Astrocyte (in vitro differentiated cells and primary cell): ENCODE results near the gene GPR137B. TPM values are rescaled to one million over a fixed set of nuclear protein-coding genes. Genes with fewer than 3 reads are reported as not detected.
"Not testable (repeated sequence)": the region's sequence is repeated elsewhere in the genome, so short reads cannot be mapped to it uniquely, and the experiment has no call there.

Experiments
- DNase-seq: peaks from one replicate; pipeline ENCODE4 v3.0.0-alpha.2; 2010; ENCODE audit warnings: low read depth
- FAIRE-seq: peaks from 2 replicates; lab custom pipeline; 2011; peaks lifted over from hg19 to GRCh38; lab: Jason Lieb, UNC
- H2AFZ ChIP-seq: 2 replicates; pipeline ENCODE4 v1.6.0; 2012; ENCODE audit warnings: low read depth, low read length, inconsistent platforms
- H3K27ac ChIP-seq: 2 replicates; pipeline ENCODE4 v1.5.1; 2011; ENCODE audit warnings: low read depth, low read length, inconsistent platforms
- H3K27me3 ChIP-seq: 2 replicates; pipeline ENCODE4 v1.6.0; 2011; ENCODE audit warnings: low read length, inconsistent platforms; ENCODE audit not compliant: insufficient read depth
- H3K36me3 ChIP-seq: 2 replicates; pipeline ENCODE4 v1.5.1; 2011; ENCODE audit warnings: low read length, inconsistent platforms; ENCODE audit not compliant: insufficient read depth
- H3K4me1 ChIP-seq: 2 replicates; pipeline ENCODE4 v1.5.1; 2011; ENCODE audit warnings: low read length, inconsistent platforms; ENCODE audit not compliant: insufficient read depth
- H3K4me2 ChIP-seq: 2 replicates; pipeline ENCODE4 v1.6.0; 2012; ENCODE audit warnings: low read length, inconsistent platforms
- H3K4me3 ChIP-seq: 2 replicates; pipeline ENCODE4 v1.5.1; 2011; ENCODE audit warnings: low read depth, mild to moderate bottlenecking, low read length, inconsistent platforms; ENCODE audit not compliant: insufficient read depth
- H3K79me2 ChIP-seq: 2 replicates; pipeline ENCODE4 v1.6.0; 2012; ENCODE audit warnings: mild to moderate bottlenecking, low read length, inconsistent platforms; ENCODE audit not compliant: insufficient read depth
- H3K9ac ChIP-seq: 2 replicates; pipeline ENCODE4 v1.6.0; 2012; ENCODE audit warnings: mild to moderate bottlenecking, low read length, inconsistent platforms
- H3K9me3 ChIP-seq: 2 replicates; pipeline ENCODE4 v1.5.1; 2012; ENCODE audit warnings: low read depth, mild to moderate bottlenecking, low read length, inconsistent platforms; ENCODE audit not compliant: insufficient read depth
- H4K20me1 ChIP-seq: 2 replicates; pipeline ENCODE4 v1.6.0; 2012; ENCODE audit warnings: low read length, inconsistent platforms; ENCODE audit not compliant: insufficient read depth
- H3K27ac Mint-ChIP-seq: one replicate; pipeline ENCODE4 v1.8.0; 2021; ENCODE audit warnings: mild to moderate bottlenecking, mixed read lengths; ENCODE audit not compliant: unreplicated experiment
- H3K27me3 Mint-ChIP-seq: one replicate; pipeline ENCODE4 v1.8.0; 2021; ENCODE audit warnings: low read depth, mixed read lengths; ENCODE audit not compliant: unreplicated experiment
- H3K36me3 Mint-ChIP-seq: one replicate; pipeline ENCODE4 v1.8.0; 2021; ENCODE audit warnings: low read depth, mixed read lengths; ENCODE audit not compliant: unreplicated experiment
- H3K4me1 Mint-ChIP-seq: one replicate; pipeline ENCODE4 v1.8.0; 2021; ENCODE audit warnings: low read depth, mixed read lengths; ENCODE audit not compliant: unreplicated experiment
- H3K4me3 Mint-ChIP-seq: one replicate; pipeline ENCODE4 v1.8.0; 2021; ENCODE audit warnings: mild to moderate bottlenecking, moderate library complexity, mixed read lengths; ENCODE audit not compliant: unreplicated experiment
- H3K9me3 Mint-ChIP-seq: one replicate; pipeline ENCODE4 v1.8.0; 2021; ENCODE audit warnings: mild to moderate bottlenecking, mixed read lengths; ENCODE audit not compliant: unreplicated experiment
- EZH2 ChIP-seq: IDR thresholded peaks from 2 replicates; pipeline ENCODE4 v1.6.1; 2012; ENCODE audit warnings: mild to moderate bottlenecking, low read length, inconsistent platforms; ENCODE audit not compliant: insufficient read depth
- total RNA-seq: library from RNA; stranded (reverse); gene quantifications from 2 replicates; pipeline ENCODE4 v1.2.1, GENCODE V29; 2021
- TF ChIP-seq, protein P1 (sequence below): IDR thresholded peaks from 2 replicates; pipeline ENCODE4 v1.5.1; 2011; ENCODE audit warnings: low read depth, mild to moderate bottlenecking, inconsistent platforms, low read length, moderate library complexity; ENCODE audit not compliant: insufficient read depth

Gene GPR137B
- total RNA-seq, 1 donor from 2014 or later: 12.9 TPM

DNA sequence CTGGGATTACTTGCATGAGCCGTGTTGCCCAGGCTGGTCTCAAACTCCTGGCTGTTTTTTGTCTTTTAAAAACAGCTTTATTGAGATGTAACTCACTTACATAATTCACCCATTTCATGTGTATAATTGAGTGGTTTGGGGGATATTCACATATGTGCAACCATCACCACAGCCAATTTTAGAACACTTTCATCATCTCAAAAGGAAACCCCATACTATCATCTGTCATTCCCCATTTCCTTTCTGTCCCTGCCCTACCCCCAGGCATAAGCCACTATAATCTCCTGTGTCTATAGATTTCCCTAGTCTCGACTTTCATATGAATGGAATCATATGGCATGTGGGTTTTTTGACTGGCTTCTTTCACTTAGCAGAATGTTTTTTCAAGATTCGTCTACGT, 43.3 kb downstream of the GPR137B start:
- Histone ChIP-seq H3K27ac (no peak overlapping the region), H2AFZ (no peak overlapping the region), H4K20me1 (no peaks in the 10 kb centered on the region), H3K9ac (no peak overlapping the region), H3K36me3 (no peaks in the 10 kb centered on the region), H3K4me3 (no peak overlapping the region), H3K9me3 (no peaks in the 10 kb centered on the region), H3K4me1 (no peaks in the 10 kb centered on the region), H3K4me2 (no peak overlapping the region), H3K27me3 (no peaks in the 10 kb centered on the region), H3K79me2 (no peaks in the 10 kb centered on the region)
- Mint-ChIP-seq H3K4me3 (no peak overlapping the region), H3K36me3 (peaks cover 23% of the 10 kb centered on the region), H3K4me1 (no peaks in the 10 kb centered on the region), H3K9me3 (peaks cover 7% of the 10 kb centered on the region), H3K27me3 (no peaks in the 10 kb centered on the region), H3K27ac (no peak overlapping the region)
- TF ChIP-seq EZH2: no peak
- TF ChIP-seq, protein P1, sequence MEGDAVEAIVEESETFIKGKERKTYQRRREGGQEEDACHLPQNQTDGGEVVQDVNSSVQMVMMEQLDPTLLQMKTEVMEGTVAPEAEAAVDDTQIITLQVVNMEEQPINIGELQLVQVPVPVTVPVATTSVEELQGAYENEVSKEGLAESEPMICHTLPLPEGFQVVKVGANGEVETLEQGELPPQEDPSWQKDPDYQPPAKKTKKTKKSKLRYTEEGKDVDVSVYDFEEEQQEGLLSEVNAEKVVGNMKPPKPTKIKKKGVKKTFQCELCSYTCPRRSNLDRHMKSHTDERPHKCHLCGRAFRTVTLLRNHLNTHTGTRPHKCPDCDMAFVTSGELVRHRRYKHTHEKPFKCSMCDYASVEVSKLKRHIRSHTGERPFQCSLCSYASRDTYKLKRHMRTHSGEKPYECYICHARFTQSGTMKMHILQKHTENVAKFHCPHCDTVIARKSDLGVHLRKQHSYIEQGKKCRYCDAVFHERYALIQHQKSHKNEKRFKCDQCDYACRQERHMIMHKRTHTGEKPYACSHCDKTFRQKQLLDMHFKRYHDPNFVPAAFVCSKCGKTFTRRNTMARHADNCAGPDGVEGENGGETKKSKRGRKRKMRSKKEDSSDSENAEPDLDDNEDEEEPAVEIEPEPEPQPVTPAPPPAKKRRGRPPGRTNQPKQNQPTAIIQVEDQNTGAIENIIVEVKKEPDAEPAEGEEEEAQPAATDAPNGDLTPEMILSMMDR: no peak
- DNase-seq (no peak), FAIRE-seq (no peak)

- DNase-seq, H3K4me1 ChIP-seq, H3K9ac ChIP-seq, H3K9me3 ChIP-seq, H3K36me3 ChIP-seq, H3K27me3 Mint-ChIP-seq, H3K4me3 ChIP-seq, H3K4me3 Mint-ChIP-seq, H3K9me3 Mint-ChIP-seq, H3K4me2 ChIP-seq, H3K79me2 ChIP-seq, H4K20me1 ChIP-seq, H3K27ac ChIP-seq, FAIRE-seq, H3K27me3 ChIP-seq, H2AFZ ChIP-seq, H3K27ac Mint-ChIP-seq, H3K4me1 Mint-ChIP-seq: not testable (repeated sequence)
- H3K36me3 Mint-ChIP-seq: peaks cover 27% of the 10 kb centered on the region
Observed at GRCh38 chr1:236186471-236186870, 44.1 kb downstream of the GPR137B start.

DNA sequence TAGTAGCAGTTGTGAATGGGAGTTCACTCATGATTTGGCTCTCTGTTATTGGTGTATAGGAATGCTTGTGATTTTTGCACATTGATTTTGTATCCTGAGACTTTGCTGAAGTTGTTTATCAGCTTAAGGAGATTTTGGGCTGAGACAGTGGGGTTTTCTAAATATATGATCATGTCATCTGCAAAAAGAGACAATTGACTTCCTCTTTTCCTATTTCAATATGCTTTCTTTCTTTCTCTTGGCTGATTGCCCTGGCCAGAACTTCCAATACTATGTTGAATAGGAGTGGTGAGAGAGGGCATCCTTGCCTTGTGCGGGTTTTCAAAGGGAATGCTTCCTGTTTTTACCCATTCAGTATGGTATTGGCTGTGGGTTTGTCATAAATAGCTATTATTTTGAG, 45.7 kb downstream of the GPR137B start:
- not testable (repeated sequence) for H3K27ac Mint-ChIP-seq, H3K4me1 Mint-ChIP-seq, H3K27ac ChIP-seq, H3K27me3 Mint-ChIP-seq, H4K20me1 ChIP-seq, H3K9me3 ChIP-seq, H3K9ac ChIP-seq, H3K4me2 ChIP-seq, H3K9me3 Mint-ChIP-seq, FAIRE-seq, H3K4me3 ChIP-seq, H3K4me1 ChIP-seq, H3K4me3 Mint-ChIP-seq, H2AFZ ChIP-seq, DNase-seq, H3K79me2 ChIP-seq, H3K36me3 ChIP-seq, H3K27me3 ChIP-seq
- peaks cover 31% of the 10 kb centered on the region for H3K36me3 Mint-ChIP-seq

GRCh38 chr1:236193184-236193583, 50.8 kb downstream of the GPR137B start:
- no peaks in the 10 kb centered on the region for H3K4me1 ChIP-seq
- H2AFZ ChIP-seq: no peak overlapping the region
- no peaks in the 10 kb centered on the region for H3K79me2 ChIP-seq
- no peak overlapping the region for H3K4me2 ChIP-seq
- no peak overlapping the region for H3K4me3 ChIP-seq
- Mint-ChIP-seq H3K9me3 (peaks cover 1% of the 10 kb centered on the region), H3K36me3 (peaks cover 22% of the 10 kb centered on the region), H3K27ac (no peak overlapping the region), H3K4me1 (no peaks in the 10 kb centered on the region), H3K4me3 (no peak overlapping the region), H3K27me3 (no peaks in the 10 kb centered on the region)
- no peaks in the 10 kb centered on the region for H4K20me1 ChIP-seq
- FAIRE-seq: no peak
- DNase-seq: no peak
- H3K9me3 ChIP-seq: no peaks in the 10 kb centered on the region
- no peak for TF ChIP-seq EZH2
- TF ChIP-seq, protein P1: no peak
- H3K27ac ChIP-seq: no peak overlapping the region
- H3K9ac ChIP-seq: no peak overlapping the region
- H3K27me3 ChIP-seq: no peaks in the 10 kb centered on the region
- H3K36me3 ChIP-seq: no peaks in the 10 kb centered on the region
